ENCODE data around the gene ANO8. TPM values are rescaled to one million over a fixed set of nuclear protein-coding genes. Genes with fewer than 3 reads are reported as not detected.
A peak's percentile ranks its signal among the peaks of the same experiment; 100 is the strongest.

The ANO8 gene
- total RNA-seq, 2 experiments from 2014 or later: 4.2 to 4.8 TPM

DNA sequence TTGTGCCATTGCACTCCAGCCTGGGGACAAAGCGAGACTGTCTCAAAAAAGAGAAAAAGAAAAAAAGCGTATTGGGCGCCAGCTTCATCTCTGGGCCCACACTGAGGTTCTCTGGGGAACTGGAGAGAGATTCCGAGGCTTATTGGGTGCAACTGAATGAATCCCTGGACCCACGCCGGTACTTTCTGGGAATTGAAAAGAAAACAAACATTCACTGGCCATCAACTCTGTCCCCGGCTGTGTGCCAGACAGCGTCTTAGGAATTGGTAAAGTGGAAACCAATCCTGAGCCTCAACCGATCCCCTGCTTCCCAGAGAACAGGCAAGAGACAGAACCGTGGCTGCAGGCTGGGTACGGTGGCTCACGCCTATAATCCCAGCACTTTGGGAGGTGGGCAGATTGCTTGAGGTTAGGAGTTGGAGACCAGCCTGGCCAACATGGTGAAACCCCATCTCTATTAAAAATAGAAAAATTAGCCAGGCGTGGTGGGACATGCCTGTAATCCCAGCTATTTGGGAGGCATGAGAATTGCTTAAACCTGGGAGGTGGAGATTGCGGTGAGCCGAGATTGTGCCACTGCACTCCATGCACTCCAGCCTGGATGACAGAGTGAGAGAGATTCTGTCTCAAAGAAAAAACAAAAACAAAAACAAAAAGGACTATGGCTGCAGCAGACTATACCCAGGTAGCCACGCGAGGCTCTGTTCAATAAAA, 8.6 kb downstream of the ANO8 start:
- intact Hi-C loops (cut with DNase I, micrococcal nuclease): no loop called here
- ChIA-PET CTCF (interaction anchor here (0.9 kb wide), 1 partner anchor 20 kb away, joined by 3 read pairs; no protein-coding TSS in a partner anchor), POLR2A (no interaction called here)

GRCh38 chr19:17325133-17325532, 9.5 kb downstream of the ANO8 start:
- POLR2A ChIA-PET: interaction anchor here (0.7 kb wide), 1 partner anchor 10 kb away, joined by 3 read pairs; no protein-coding TSS in a partner anchor
- ATAC-seq (no peak), DNase-seq (no peak)
- Mint-ChIP-seq H3K4me1 (peaks cover 10% of the 10 kb centered on the region), H3K27ac (no peak overlapping the region), H3K27me3 (no peaks in the 10 kb centered on the region), H3K9me3 (ENCODE audit: low read depth) (no peaks in the 10 kb centered on the region), H3K36me3 (ENCODE audit: low read depth) (peaks cover 13% of the 10 kb centered on the region), H3K4me3 (no peak overlapping the region)
- CTCF ChIA-PET: no interaction called here
- intact Hi-C loops (cut with DNase I, micrococcal nuclease): no loop called here

More for the DNA sequence above, 8.6 kb downstream of the ANO8 start:
- H3K36me3 Mint-ChIP-seq (ENCODE audit: low read depth): peaks cover 5% of the 10 kb centered on the region
- ATAC-seq (no peak), DNase-seq (no peak)
- H3K9me3 Mint-ChIP-seq (ENCODE audit: low read depth): no peaks in the 10 kb centered on the region
- no peak overlapping the region for H3K4me3 Mint-ChIP-seq
- peaks cover 13% of the 10 kb centered on the region for H3K4me1 Mint-ChIP-seq
- no peaks in the 10 kb centered on the region for H3K27me3 Mint-ChIP-seq
- H3K27ac Mint-ChIP-seq: no peak overlapping the region

DNA sequence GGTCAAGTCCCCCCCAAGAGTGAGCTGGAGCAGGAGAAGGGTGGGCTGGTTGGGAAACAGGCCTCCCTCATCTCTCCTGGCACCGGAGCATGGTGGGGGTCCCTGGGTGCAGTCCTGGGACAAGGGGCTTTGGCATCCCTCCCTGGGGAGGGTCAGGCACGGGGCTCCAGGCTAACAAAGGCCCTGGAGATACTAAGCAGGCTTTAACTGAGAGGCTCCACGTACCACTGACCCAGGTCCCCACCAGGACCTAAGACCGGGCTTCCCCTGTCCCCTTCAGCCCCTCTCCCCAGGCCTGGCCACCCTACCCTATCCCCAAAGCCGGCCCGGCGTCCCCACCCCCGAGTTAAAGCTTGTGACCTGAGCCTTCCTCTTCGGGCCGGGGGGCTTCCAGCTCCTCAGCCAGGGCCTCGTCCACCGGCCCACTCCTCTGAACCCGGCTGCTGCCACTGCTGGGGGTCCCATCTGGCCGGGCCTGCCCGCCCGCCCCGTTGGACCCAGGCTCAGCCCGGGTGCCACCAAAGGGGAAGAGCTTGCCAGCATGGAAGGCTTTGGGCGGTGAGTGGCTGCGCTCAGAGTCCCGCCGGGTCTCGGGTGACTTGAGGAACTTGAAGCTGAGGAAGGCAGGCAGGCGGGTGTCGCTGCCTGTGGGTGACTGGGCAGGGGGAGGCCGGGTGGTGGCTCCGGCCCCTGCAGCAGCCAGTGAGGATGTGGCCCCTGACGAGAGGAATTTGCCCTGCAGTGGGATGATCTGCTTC, 10.1 kb downstream of the ANO8 start:
- peaks cover 6% of the 10 kb centered on the region for H3K4me1 Mint-ChIP-seq
- ATAC-seq (no peak), DNase-seq (no peak)
- intact Hi-C loops (cut with DNase I, micrococcal nuclease): no loop called here
- H3K27me3 Mint-ChIP-seq: no peaks in the 10 kb centered on the region
- POLR2A ChIA-PET: interaction anchor here (0.7 kb wide), 1 partner anchor 11 kb away, joined by 3 read pairs; no protein-coding TSS in a partner anchor
- no peaks in the 10 kb centered on the region for H3K9me3 Mint-ChIP-seq (ENCODE audit: low read depth)
- H3K27ac Mint-ChIP-seq: no peak overlapping the region
- H3K36me3 Mint-ChIP-seq (ENCODE audit: low read depth): peaks cover 16% of the 10 kb centered on the region
- CTCF ChIA-PET: no interaction called here
- no peak overlapping the region for H3K4me3 Mint-ChIP-seq

DNA sequence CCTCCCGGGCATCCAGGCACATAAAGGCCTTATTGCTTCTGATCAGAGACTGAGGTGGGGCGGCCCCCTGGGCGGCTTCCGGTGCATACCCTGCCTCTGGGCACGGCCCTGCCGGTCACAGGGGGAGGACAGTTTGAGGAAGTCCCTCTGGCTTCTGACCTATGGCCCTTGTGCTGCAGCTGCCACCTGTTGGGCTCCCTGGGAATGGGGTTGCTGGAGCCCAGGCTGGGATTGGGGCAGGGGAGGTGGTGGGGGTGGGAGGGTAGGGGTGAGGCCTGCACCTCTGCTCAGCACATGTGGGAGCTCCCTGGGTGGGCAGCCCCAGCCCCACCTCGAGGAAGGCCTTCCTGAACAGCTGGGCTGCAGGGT, 10.7 kb downstream of the ANO8 start:
- intact Hi-C loops (cut with DNase I, micrococcal nuclease): no loop called here
- H3K4me3 Mint-ChIP-seq: no peak overlapping the region
- peaks cover 6% of the 10 kb centered on the region for H3K4me1 Mint-ChIP-seq
- POLR2A ChIA-PET: no interaction called here
- H3K9me3 Mint-ChIP-seq (ENCODE audit: low read depth): no peaks in the 10 kb centered on the region
- H3K36me3 Mint-ChIP-seq (ENCODE audit: low read depth): peaks cover 16% of the 10 kb centered on the region
- CTCF ChIA-PET: no interaction called here
- H3K27ac Mint-ChIP-seq: no peak overlapping the region
- DNase-seq (peak; percentile 45), ATAC-seq (peak; percentile 43)
- no peaks in the 10 kb centered on the region for H3K27me3 Mint-ChIP-seq

DNA sequence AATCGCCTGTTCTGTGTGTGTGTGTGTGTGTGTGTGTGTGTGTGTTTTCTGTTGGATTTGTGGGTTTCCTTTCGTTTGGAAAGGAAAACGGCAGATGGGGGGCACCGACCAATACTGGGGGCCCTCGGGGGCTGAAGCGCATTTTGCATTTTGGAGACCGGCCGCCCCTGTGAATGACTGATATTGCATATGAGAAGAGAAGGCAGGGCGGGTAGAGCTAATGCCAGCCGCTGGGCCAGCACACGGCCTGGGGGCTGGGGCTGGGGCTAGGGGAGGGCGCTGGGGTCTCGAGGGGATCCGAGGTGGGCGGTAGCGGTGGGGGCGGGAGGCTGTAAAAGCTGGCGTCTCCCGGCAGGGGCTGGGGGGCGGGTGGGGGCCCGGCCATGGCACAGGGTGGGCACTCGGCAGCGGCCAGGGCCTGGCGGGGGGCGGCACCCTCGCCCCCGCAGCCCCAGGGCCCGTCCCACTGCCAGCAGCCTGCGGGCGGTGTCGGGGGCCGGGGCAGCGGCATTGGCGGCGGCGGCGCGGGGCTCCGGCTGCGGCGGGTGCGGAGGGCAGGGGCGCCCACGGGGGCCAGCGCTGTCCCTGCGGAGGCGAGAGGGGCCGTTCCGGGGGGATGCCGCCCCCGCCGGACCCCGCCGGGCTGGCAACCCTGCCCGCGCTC, 11.2 kb downstream of the ANO8 start:
- Mint-ChIP-seq H3K9me3 (ENCODE audit: low read depth) (no peaks in the 10 kb centered on the region), H3K4me3 (no peak overlapping the region), H3K4me1 (peaks cover 6% of the 10 kb centered on the region), H3K36me3 (ENCODE audit: low read depth) (peaks cover 16% of the 10 kb centered on the region), H3K27me3 (no peaks in the 10 kb centered on the region), H3K27ac (no peak overlapping the region)
- ChIA-PET POLR2A (no interaction called here), CTCF (no interaction called here)
- intact Hi-C loops (cut with DNase I, micrococcal nuclease): no loop called here
- DNase-seq (no peak), ATAC-seq (no peak)

DNA sequence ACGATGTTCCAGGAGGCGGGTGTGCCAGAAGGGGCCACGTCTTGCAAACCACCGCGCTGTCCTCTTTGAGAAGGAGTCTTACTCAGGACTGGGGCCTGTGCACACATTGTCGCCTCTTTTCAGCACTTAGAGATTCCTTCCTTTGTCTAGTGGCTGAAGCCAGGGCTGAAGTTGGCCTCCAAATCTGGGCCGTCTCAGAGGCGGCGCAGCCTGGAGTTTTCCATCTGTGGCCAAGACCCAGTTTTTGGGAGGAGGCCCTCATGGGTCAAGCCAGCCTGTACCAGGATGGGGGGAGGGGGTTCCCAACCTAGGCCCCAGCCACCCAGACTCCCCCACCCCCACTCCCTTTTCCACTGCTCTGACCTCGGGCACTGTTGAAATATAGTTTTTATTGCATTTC, 11.8 kb downstream of the ANO8 start:
- intact Hi-C loops (cut with DNase I, micrococcal nuclease): no loop called here
- POLR2A ChIA-PET: no interaction called here
- CTCF ChIA-PET: no interaction called here
- Mint-ChIP-seq H3K9me3 (ENCODE audit: low read depth) (no peaks in the 10 kb centered on the region), H3K36me3 (ENCODE audit: low read depth) (peaks cover 16% of the 10 kb centered on the region), H3K27me3 (no peaks in the 10 kb centered on the region), H3K27ac (no peak overlapping the region), H3K4me3 (no peak overlapping the region), H3K4me1 (peaks cover 4% of the 10 kb centered on the region)
- no peak for ATAC-seq
- DNase-seq: no peak

GRCh38 chr19:17321655-17322489, 12.8 kb downstream of the ANO8 start:
- ATAC-seq (no peak), DNase-seq (no peak)
- intact Hi-C loops (cut with DNase I, micrococcal nuclease): no loop called here
- H3K9me3 Mint-ChIP-seq (ENCODE audit: low read depth): no peaks in the 10 kb centered on the region
- ChIA-PET POLR2A (interaction anchor here (0.7 to 0.9 kb wide), 2 partner anchors 13 to 248 kb away, joined by 3 read pairs; partner anchors contain the start of gene DDA1), CTCF (no interaction called here)
- H3K4me1 Mint-ChIP-seq: peaks cover 3% of the 10 kb centered on the region
- peaks cover 16% of the 10 kb centered on the region for H3K36me3 Mint-ChIP-seq (ENCODE audit: low read depth)
- H3K4me3 Mint-ChIP-seq: no peak overlapping the region
- no peak overlapping the region for H3K27ac Mint-ChIP-seq
- H3K27me3 Mint-ChIP-seq: no peaks in the 10 kb centered on the region

GRCh38 chr19:17320435-17320834, 14.2 kb downstream of the ANO8 start:
- H3K4me3 Mint-ChIP-seq: no peak overlapping the region
- no peak overlapping the region for H3K27ac Mint-ChIP-seq
- no peak for ATAC-seq
- peaks cover 26% of the 10 kb centered on the region for H3K36me3 Mint-ChIP-seq (ENCODE audit: low read depth)
- CTCF ChIA-PET: interaction anchor here (1.0 kb wide), 1 partner anchor 11 kb away, joined by 3 read pairs; the partner anchor contains the start of gene DDA1
- H3K9me3 Mint-ChIP-seq (ENCODE audit: low read depth): no peaks in the 10 kb centered on the region
- POLR2A ChIA-PET: interaction anchor here (1.1 kb wide), 1 partner anchor 52 kb away, joined by 3 read pairs; no protein-coding TSS in a partner anchor
- DNase-seq: no peak
- peaks cover 3% of the 10 kb centered on the region for H3K4me1 Mint-ChIP-seq
- no peaks in the 10 kb centered on the region for H3K27me3 Mint-ChIP-seq
- intact Hi-C loops (cut with DNase I, micrococcal nuclease): no loop called here

DNA sequence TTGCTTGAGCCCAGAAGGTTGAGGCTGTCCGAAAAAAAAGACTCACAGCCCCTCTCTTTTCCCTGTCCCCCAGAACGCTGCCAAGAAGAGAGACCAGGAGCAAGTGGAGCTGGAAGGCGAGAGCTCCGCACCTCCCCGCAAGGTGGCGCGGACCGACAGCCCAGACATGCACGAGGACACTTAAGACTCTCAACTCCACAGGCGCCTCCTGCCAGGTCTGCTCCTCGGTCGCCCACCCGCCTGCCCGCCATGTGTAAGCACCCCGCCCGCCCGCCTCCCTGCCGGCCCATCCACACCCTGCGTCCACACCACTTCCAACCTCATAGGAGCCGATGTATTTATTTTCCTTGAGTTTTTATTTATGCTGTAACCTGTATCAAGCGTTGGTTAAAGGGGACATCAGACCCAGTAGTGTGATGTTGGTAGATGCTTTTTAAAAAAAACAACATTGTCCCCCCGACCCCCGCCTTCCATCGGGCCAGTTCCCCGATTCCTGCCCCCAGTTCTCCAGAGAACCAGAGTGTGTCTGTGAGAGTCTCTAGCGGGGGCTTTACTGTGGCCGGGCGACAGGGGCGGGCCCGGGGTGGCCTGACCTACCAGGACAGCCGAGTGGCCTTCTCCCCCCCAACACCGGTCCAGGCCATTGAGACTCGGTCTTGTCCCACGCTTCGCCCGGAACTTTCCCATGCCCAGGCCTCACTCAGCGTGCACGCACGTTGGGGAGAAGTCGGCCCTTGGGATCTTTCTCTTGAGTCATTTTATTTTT, 15.0 kb downstream of the ANO8 start:
- no peaks in the 10 kb centered on the region for H3K9me3 Mint-ChIP-seq (ENCODE audit: low read depth)
- ChIA-PET CTCF (no interaction called here), POLR2A (interaction anchor here (1.1 kb wide), 1 partner anchor 53 kb away, joined by 3 read pairs; no protein-coding TSS in a partner anchor)
- peaks cover 27% of the 10 kb centered on the region for H3K36me3 Mint-ChIP-seq (ENCODE audit: low read depth)
- intact Hi-C loops (cut with DNase I, micrococcal nuclease): no loop called here
- no peak overlapping the region for H3K4me3 Mint-ChIP-seq
- H3K27ac Mint-ChIP-seq: no peak overlapping the region
- H3K4me1 Mint-ChIP-seq: peaks cover 3% of the 10 kb centered on the region
- DNase-seq: no peak
- no peak for ATAC-seq
- H3K27me3 Mint-ChIP-seq: no peaks in the 10 kb centered on the region

- H3K27ac Mint-ChIP-seq: no peak overlapping the region
- H3K4me1 Mint-ChIP-seq: peaks cover 3% of the 10 kb centered on the region
- H3K4me3 Mint-ChIP-seq: no peak overlapping the region
- ChIA-PET CTCF (no interaction called here), POLR2A (interaction anchor here (0.7 to 1.0 kb wide), 2 partner anchors 10 to 23 kb away, joined by 4 read pairs; partner anchors contain the start of gene DDA1)
- DNase-seq (no peak), ATAC-seq (no peak)
- peaks cover 32% of the 10 kb centered on the region for H3K36me3 Mint-ChIP-seq (ENCODE audit: low read depth)
- no peaks in the 10 kb centered on the region for H3K27me3 Mint-ChIP-seq
- H3K9me3 Mint-ChIP-seq (ENCODE audit: low read depth): no peaks in the 10 kb centered on the region
- intact Hi-C loops (cut with DNase I, micrococcal nuclease): no loop called here
Observed at GRCh38 chr19:17318966-17319365, 15.7 kb downstream of the ANO8 start.
